ENCODE results near the gene LACRT. TPM values are rescaled to one million over a fixed set of nuclear protein-coding genes. Genes with fewer than 3 reads are reported as not detected.

LACRT gene
- total RNA-seq, 1 donor from 2014 or later = not detected

DNA sequence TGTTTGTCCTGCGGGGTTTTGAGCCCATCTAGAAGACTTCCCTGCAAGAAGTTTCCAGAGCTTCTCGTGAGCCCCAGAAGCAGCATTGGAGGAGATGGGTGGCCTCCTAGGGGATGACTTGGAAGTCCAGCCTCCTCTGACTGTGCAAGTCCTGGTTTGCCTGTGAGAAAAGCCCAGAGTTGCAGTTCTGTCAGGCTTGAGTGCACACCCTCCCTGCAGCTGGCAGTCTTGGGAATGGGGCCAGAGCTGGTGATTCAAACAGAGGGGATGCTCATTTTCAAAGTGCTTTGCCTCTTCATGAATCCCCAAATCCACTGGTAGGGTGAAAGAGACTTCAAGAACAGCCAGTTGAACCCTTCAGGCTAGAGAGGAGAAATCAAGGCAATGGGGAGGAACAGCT is 42.4 kb downstream of the LACRT start:
- no peaks in the 10 kb centered on the region for H3K9me3 ChIP-seq (ENCODE audit: low read depth)
- no peak for DNase-seq (ENCODE audit: low spot score)
- H3K27ac Mint-ChIP-seq = no peak overlapping the region
- no peak overlapping the region for H2AFZ ChIP-seq (replicated peaks)
- peaks cover 7% of the 10 kb centered on the region for H4K20me1 ChIP-seq (ENCODE audit: low read depth)
- H3K27me3 Mint-ChIP-seq (ENCODE audit: insufficient read depth, low read depth) = peaks cover 26% of the 10 kb centered on the region
- H3K36me3 ChIP-seq = no peaks in the 10 kb centered on the region
- no peak overlapping the region for H3K4me2 ChIP-seq
- peaks cover 49% of the 10 kb centered on the region for H3K4me1 Mint-ChIP-seq
- H3F3A ChIP-seq (ENCODE audit: low read depth) = peaks cover 14% of the 10 kb centered on the region
- H3K4me3 Mint-ChIP-seq = no peak overlapping the region
- peaks cover 22% of the 10 kb centered on the region for H3K4me1 ChIP-seq
- peaks cover 63% of the 10 kb centered on the region for H3K27me3 ChIP-seq
- TF ChIP-seq EZH2 (IDR thresholded peaks at IDR 0.05) = no peak
- TF ChIP-seq, protein P1, sequence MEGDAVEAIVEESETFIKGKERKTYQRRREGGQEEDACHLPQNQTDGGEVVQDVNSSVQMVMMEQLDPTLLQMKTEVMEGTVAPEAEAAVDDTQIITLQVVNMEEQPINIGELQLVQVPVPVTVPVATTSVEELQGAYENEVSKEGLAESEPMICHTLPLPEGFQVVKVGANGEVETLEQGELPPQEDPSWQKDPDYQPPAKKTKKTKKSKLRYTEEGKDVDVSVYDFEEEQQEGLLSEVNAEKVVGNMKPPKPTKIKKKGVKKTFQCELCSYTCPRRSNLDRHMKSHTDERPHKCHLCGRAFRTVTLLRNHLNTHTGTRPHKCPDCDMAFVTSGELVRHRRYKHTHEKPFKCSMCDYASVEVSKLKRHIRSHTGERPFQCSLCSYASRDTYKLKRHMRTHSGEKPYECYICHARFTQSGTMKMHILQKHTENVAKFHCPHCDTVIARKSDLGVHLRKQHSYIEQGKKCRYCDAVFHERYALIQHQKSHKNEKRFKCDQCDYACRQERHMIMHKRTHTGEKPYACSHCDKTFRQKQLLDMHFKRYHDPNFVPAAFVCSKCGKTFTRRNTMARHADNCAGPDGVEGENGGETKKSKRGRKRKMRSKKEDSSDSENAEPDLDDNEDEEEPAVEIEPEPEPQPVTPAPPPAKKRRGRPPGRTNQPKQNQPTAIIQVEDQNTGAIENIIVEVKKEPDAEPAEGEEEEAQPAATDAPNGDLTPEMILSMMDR (IDR thresholded peaks at IDR 0.05) = no peak
- no peak for TF ChIP-seq EZH2phosphoT487 (IDR thresholded peaks at IDR 0.05)
- no peaks in the 10 kb centered on the region for H3K36me3 Mint-ChIP-seq
- H3K4me3 ChIP-seq = no peak overlapping the region
- no peaks in the 10 kb centered on the region for H3K9me3 Mint-ChIP-seq
- no peak overlapping the region for H3K27ac ChIP-seq
- no peak overlapping the region for H3K9ac ChIP-seq
- H3K79me2 ChIP-seq (ENCODE audit: low read depth) = no peaks in the 10 kb centered on the region

DNA sequence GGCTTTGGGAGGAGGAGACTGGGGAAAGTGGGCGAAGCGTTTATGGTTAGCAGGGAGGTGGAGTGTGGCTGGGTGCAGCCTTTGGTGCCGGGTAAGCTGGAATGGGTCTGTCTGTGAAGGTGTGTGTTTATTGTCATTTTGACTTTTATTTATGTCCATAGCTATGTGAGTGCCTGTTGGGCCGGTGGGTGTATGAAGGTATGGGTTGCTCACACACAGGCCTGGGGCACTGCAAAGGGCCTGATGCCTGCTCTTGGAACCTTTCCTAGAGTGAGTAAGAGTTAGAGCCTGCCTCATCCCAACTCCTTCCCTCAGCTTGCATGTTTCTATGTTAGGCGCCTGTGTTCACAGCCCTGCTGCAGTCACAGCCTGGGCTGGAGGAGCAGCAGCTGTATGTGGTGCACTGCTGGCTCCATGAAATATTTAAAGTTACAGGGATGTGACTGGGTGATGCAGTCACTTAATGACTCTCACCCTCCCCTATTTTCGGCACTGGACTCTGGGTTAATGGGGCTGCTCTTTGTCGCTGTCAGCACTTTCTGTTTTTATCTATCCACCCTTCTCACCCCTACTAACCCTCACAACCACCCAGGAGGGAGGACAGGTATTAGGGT is 43.6 kb downstream of the LACRT start:
- Mint-ChIP-seq H3K9me3 (no peaks in the 10 kb centered on the region), H3K27ac (peak overlapping the region; percentile 46), H3K4me1 (peaks cover 54% of the 10 kb centered on the region), H3K4me3 (peak overlapping the region; percentile 90), H3K36me3 (no peaks in the 10 kb centered on the region), H3K27me3 (ENCODE audit: insufficient read depth, low read depth) (peaks cover 21% of the 10 kb centered on the region)
- Histone ChIP-seq H3K4me3 (no peak overlapping the region), H3F3A (ENCODE audit: low read depth) (peaks cover 17% of the 10 kb centered on the region), H3K9ac (no peak overlapping the region), H3K27ac (no peak overlapping the region), H3K4me1 (peaks cover 25% of the 10 kb centered on the region), H2AFZ (replicated peaks) (no peak overlapping the region), H3K27me3 (peaks cover 75% of the 10 kb centered on the region), H3K9me3 (ENCODE audit: low read depth) (no peaks in the 10 kb centered on the region), H4K20me1 (ENCODE audit: low read depth) (peaks cover 10% of the 10 kb centered on the region), H3K36me3 (no peaks in the 10 kb centered on the region), H3K4me2 (no peak overlapping the region), H3K79me2 (ENCODE audit: low read depth) (no peaks in the 10 kb centered on the region)
- DNase-seq (ENCODE audit: low spot score) = no peak
- TF ChIP-seq, protein P1 (IDR thresholded peaks at IDR 0.05) = no peak
- TF ChIP-seq EZH2 (IDR thresholded peaks at IDR 0.05) (no peak), EZH2phosphoT487 (IDR thresholded peaks at IDR 0.05) (no peak)

DNA sequence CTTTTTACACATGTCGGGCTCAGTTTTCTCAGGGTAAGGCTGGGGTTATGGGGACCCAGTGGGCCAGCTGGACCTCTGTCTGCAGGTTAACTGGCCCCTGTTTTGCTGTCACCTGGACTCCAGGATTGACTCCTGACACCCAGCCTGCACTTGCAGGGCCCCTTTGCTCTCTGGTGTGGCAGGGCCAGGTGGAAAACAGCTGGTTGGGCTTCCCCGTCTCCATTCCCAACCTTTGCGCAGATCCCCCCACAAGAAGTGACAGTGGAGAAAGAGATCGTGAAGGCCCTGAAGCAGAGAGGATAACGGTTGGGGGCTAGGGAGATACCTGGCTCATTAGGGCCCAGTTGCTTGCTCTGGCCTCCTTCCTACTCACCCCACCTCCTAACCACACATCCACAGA is 44.7 kb downstream of the LACRT start:
- Mint-ChIP-seq H3K27ac (no peak overlapping the region), H3K36me3 (no peaks in the 10 kb centered on the region), H3K4me3 (peak overlapping the region; percentile 90), H3K9me3 (no peaks in the 10 kb centered on the region), H3K4me1 (peaks cover 63% of the 10 kb centered on the region), H3K27me3 (ENCODE audit: insufficient read depth, low read depth) (peaks cover 20% of the 10 kb centered on the region)
- Histone ChIP-seq H3K27ac (no peak overlapping the region), H4K20me1 (ENCODE audit: low read depth) (peaks cover 10% of the 10 kb centered on the region), H3K9ac (no peak overlapping the region), H2AFZ (replicated peaks) (no peak overlapping the region), H3K79me2 (ENCODE audit: low read depth) (no peaks in the 10 kb centered on the region), H3K4me3 (no peak overlapping the region), H3K36me3 (no peaks in the 10 kb centered on the region), H3F3A (ENCODE audit: low read depth) (peaks cover 17% of the 10 kb centered on the region), H3K27me3 (peaks cover 70% of the 10 kb centered on the region), H3K4me1 (peaks cover 27% of the 10 kb centered on the region), H3K4me2 (no peak overlapping the region), H3K9me3 (ENCODE audit: low read depth) (no peaks in the 10 kb centered on the region)
- DNase-seq (ENCODE audit: low spot score) = no peak
- TF ChIP-seq EZH2phosphoT487 (IDR thresholded peaks at IDR 0.05) (no peak), EZH2 (IDR thresholded peaks at IDR 0.05) (no peak)
- TF ChIP-seq, protein P1 (IDR thresholded peaks at IDR 0.05) = no peak
